ENCODE data around the gene BEX4. TPM values are rescaled to one million over a fixed set of nuclear protein-coding genes. Genes with fewer than 3 reads are reported as not detected.
"Not testable (repeated sequence)": the region's sequence is repeated elsewhere in the genome, so short reads cannot be mapped to it uniquely, and the experiment has no call there.

Gene BEX4
- total and polyA plus RNA-seq, 2 experiments from 2014 or later = 39.3 to 135 TPM

- TF ChIP-seq ZNF462 (CRISPR knock-in tag; IDR thresholded peaks at IDR 0.05) = no peak
- no peak for TF ChIP-seq JUNB (IDR thresholded peaks at IDR 0.05; ENCODE audit: unreplicated experiment)
- TF ChIP-seq POLR2AphosphoS5 (IDR thresholded peaks at IDR 0.05; ENCODE audit: low read depth) = no peak
- TF ChIP-seq CTCF (conservative IDR thresholded peaks at IDR 0.05; ENCODE audit: low read depth in 2 of 2) = no peak
- no peak for TF ChIP-seq ZNF114 (CRISPR knock-in tag; IDR thresholded peaks at IDR 0.05)
- no peak for TF ChIP-seq ETS1 (IDR thresholded peaks at IDR 0.05)
- no peak for TF ChIP-seq EZH2phosphoT487 (IDR thresholded peaks at IDR 0.05; ENCODE audit: unreplicated experiment)
- no peak for TF ChIP-seq REST (IDR thresholded peaks at IDR 0.05; ENCODE audit: unreplicated experiment)
- no peak for TF ChIP-seq CREB1 (CRISPR knock-in tag; IDR thresholded peaks at IDR 0.05; ENCODE audit: low read depth)
- no peak for TF ChIP-seq NANOG (IDR thresholded peaks at IDR 0.05; ENCODE audit: borderline replicate concordance)
Observed at GRCh38 chrX:103197721-103198306, 17.1 kb upstream of the BEX4 start (continued).

- not testable (repeated sequence) for H3K9me2 ChIP-seq (ENCODE audit: insufficient read depth); H3K79me2 ChIP-seq (replicated peaks; ENCODE audit: insufficient read depth); H3K36me3 ChIP-seq (ENCODE audit: insufficient read depth); H3K4me1 ChIP-seq (ENCODE audit: insufficient read depth); H3K27ac Mint-ChIP-seq; H4K20me1 ChIP-seq (replicated peaks; ENCODE audit: insufficient read depth); H3K9me3 Mint-ChIP-seq; H3K4me2 ChIP-seq; H3K36me3 Mint-ChIP-seq (ENCODE audit: low read depth); H3K4me3 ChIP-seq; H3K4me3 Mint-ChIP-seq; H3K27ac ChIP-seq (ENCODE audit: low read depth); ATAC-seq; DNase-seq (ENCODE audit: low spot score); H3F3A ChIP-seq (replicated peaks; ENCODE audit: low read depth); H2AFZ ChIP-seq; H3K4me1 Mint-ChIP-seq; H3K27me3 ChIP-seq (ENCODE audit: insufficient read depth); H3K27me3 Mint-ChIP-seq (ENCODE audit: insufficient read depth, low read depth, poor library complexity)
Observed at GRCh38 chrX:103198668-103199067, 16.2 kb upstream of the BEX4 start.

All from GM23338 (cell line).